ENCODE measurements around the gene RASSF7. TPM values are rescaled to one million over a fixed set of nuclear protein-coding genes. Genes with fewer than 3 reads are reported as not detected.

Gene RASSF7
- total and polyA plus RNA-seq, 2 donors (not counting 1 experiment from before 2014, with no cell fraction given) = 29.8 to 89.3 TPM

DNA sequence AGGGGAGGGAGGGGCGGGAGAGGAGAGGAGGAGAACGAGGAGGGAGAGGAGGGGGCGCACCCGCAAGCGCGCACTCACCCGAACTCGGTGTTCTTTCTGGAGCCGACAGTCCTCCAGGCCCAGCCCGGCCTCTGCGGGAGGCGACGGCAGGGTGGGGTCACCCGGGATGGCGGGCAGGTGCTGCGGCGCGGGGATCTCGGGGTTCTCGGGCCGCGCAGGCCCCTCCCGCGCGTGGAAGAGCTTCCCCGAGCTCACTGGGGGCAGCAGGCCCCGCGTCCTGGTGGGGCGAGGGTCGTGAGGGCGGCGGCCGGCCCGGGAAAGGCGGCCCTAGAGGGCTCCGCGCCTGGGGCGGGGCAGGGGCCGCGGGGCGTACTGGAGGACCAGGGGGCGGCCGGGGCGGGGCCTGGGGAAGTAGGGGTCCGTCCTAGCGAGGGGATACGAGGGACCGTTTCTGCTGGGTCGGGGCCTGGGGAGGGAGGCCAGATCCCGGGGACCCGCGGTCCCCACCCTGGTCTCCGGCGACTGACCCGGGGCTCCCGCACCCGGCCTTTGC, 5.5 kb upstream of the RASSF7 start:
- Histone ChIP-seq H2AFZ (ENCODE audit: insufficient read depth, low read depth, low read length, poor library complexity, severe bottlenecking) (peak overlapping the region; percentile 62), H3K4me1 (ENCODE audit: control insufficient read depth in 2 of 2, insufficient read depth in 2 of 2, low read length in 2 of 2) (peaks cover 17 to 27% of the 10 kb centered on the region in 2 donors), H3K4me3 (ENCODE audit: control extremely low read depth in 1 of 5, extremely low read depth in 1 of 5, insufficient read depth in 1 of 5, low read depth in 2 of 5, low read length in 4 of 5) (peak overlapping the region in 4 of 5 experiments; percentile 37 to 62 (median 52)), H3K27me3 (replicated peaks in 1 of 4; ENCODE audit: control extremely low read depth in 1 of 4, control insufficient read depth in 3 of 4, insufficient read depth in 4 of 4, low read length in 3 of 4) (peaks cover 0 to 12% (median 3%) of the 10 kb centered on the region in 4 experiments), H3K9me3 (ENCODE audit: control extremely low read depth in 1 of 3, control insufficient read depth in 2 of 3, insufficient read depth in 1 of 3, low read length in 2 of 3) (no peaks in the 10 kb centered on the region), H3K27ac (ENCODE audit: low read length in 2 of 2) (no peak overlapping the region), H3K9ac (ENCODE audit: low read length) (peak overlapping the region; percentile 64), H4K20me1 (ENCODE audit: control insufficient read depth, insufficient read depth, low read length, poor library complexity, severe bottlenecking) (peaks cover 11% of the 10 kb centered on the region), H3K36me3 (replicated peaks in 1 of 2; ENCODE audit: control extremely low read depth in 1 of 2, control insufficient read depth in 1 of 2, extremely low read depth in 1 of 2, insufficient read depth in 2 of 2, low read length in 1 of 2) (peaks cover 0 to 2% of the 10 kb centered on the region in 2 experiments), H3K79me2 (ENCODE audit: control insufficient read depth, insufficient read depth, low read length) (no peaks in the 10 kb centered on the region), H3K4me2 (replicated peaks; ENCODE audit: low read depth, low read length, poor library complexity, severe bottlenecking) (peak overlapping the region; percentile 96)
- Mint-ChIP-seq H3K4me3 (peak overlapping the region; percentile 37), H3K4me1 (peaks cover 18% of the 10 kb centered on the region), H3K9me3 (ENCODE audit: insufficient read depth) (no peaks in the 10 kb centered on the region), H3K27me3 (no peaks in the 10 kb centered on the region), H3K27ac (no peak overlapping the region)
- no peak for DNase-seq
- 1% methylated on average over 50 of the region's 57 CpGs for WGBS (ENCODE audit: insufficient coverage)
- POLR2A ChIA-PET = interaction anchor here (0.5 to 2.4 kb wide), 8 partner anchors 19 to 288 kb away, joined by 3 to 18 read pairs (median 4); partner anchors contain the start of genes HRAS, PHRF1 and TSPAN4
- TF ChIP-seq EZH2 (IDR thresholded peaks at IDR 0.05; ENCODE audit: borderline replicate concordance, insufficient read depth, low read depth, low read length, poor library complexity, severe bottlenecking) (peak; percentile 23), CTCF (IDR thresholded peaks at IDR 0.05) (peak; percentile 38)
- intact Hi-C loops (cut with micrococcal nuclease) = loop anchor here (1.0 kb wide), 2 partner anchors 168 to 173 kb away; no protein-coding TSS in a partner anchor
- peak; percentile 17 for ATAC-seq (ENCODE audit: low read depth)
- CTCF ChIA-PET = interaction anchor here (1.0 to 5.1 kb wide), 16 partner anchors 9 to 496 kb away, joined by 3 to 52 read pairs (median 4); partner anchors contain the start of genes IRF7, PHRF1 and TALDO1

Measured in B cell (primary cell).